HG03097 (cell line): ENCODE measurements around the gene KRT83.

Source experiments
- ATAC-seq: cut with Tn5 transposase; IDR thresholded peaks from one replicate; pipeline ENCODE4 v1.9.1; 2021; ENCODE audit not compliant: unreplicated experiment, low FRiP score

Gene KRT83

DNA sequence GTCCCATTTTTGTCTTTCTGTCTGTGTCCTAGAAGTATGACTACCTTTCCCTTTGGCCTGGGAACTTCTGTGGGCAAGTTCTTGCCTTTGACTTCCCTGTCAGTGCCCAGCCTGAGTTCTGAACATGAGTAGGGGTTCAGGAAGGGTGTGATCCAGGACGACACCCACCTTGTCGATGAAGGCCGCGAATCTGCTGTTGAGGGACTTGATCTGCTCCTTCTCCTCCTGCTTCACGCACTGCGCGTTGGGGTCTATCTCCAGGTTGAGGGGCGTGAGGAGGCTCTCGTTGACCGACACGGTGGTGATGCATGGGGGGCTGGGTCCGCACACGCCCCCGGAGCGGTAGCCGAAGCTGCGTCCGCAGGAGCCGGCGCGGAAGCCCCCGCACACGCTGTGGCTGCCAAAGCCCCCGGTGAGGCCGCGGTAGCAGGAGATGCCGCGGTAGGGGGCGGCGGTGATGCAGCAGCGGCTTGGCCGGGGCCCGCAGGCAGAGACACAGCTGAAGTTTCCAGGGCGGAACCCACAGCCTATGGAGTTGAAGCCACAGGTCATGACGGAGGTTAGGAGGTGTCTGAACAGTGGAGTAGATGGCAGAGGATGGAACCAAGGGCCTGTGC lies at the start of gene KRT83:
TSS of gene KRT83 (minus strand) at position 615 of the 617 bp plus-strand sequence. CDS start at position 552, 63 bp downstream.
- no peak for ATAC-seq

DNA sequence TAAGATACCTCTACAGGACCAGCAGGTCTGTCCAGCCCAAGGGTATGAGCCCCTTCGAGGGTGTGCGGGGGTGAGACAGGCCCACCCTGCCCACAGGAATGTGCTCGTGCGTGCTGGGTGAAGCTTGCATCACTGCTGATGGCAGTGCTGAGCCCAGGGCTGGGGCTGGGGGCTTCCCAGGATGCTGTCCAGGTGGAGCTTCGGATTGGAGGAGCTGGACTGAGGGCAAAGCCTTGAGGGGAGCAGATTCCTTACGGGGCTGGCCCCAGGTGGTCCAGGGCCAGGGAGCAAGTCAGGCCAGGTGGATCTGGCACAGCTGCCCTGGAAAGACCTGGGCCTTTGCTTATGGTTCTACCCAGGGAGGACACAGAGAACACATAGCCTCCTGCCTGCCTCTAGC lies 48.6 kb upstream of the KRT83 start:
- ATAC-seq, result no peak

DNA sequence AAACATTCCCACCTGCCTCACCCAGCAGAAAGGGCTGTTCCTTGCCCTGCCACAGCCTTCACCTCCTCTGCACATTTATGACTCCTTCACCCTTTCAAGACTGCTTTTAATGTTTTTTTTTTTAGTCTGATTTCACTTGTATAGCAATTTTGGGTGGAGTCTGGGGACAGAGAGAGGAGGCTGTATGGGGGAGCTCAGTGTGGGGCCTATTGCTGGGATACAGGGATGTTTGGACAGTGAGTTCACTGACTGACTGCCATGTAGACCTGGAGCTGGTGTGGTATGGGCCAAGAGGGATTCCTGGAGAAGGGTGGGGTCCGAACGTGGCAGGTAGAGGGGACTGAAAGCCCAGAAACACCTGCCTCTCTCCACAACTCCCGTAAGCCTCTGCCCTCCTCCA lies 48.0 kb upstream of the KRT83 start:
- ATAC-seq, result no peak

DNA sequence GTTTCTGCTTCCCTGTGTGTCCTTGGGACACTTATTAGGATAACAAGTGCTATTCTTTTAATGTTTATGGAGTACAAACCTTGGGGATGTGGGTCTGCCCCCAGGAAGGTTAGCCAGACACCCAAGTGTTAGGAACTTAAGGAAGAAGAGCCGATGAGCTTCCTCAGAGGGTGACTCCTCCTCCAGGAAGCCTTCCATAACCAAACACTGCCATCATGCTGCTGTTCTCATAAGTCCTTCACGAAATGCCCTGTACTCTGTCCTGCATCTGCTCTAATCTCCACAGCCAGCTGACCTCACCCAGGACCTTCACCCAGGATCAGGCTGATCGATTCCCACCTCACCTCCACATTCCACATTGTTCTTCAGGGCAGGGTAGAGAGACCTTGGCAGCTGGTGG lies 47.3 kb upstream of the KRT83 start:
- ATAC-seq, result no peak

DNA sequence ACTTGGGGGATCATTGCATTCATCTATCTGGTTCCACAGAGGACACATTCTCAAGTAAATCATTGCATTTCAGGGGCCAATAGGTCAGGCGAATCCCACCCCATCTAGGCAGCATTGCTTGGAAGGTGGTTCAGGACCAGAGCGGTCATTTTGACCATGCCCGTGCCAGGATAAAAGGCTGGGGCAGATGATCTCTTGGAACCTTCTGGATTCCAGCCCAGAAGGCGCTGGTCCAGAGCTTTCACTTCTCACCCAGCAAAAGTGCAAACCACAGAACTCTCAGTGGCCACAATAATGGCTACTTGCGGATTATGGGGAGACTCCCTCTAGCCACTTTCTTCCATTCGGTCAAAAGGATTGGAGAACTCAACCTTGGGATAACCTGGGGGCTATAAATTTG lies 46.7 kb upstream of the KRT83 start:
- no peak for ATAC-seq

DNA sequence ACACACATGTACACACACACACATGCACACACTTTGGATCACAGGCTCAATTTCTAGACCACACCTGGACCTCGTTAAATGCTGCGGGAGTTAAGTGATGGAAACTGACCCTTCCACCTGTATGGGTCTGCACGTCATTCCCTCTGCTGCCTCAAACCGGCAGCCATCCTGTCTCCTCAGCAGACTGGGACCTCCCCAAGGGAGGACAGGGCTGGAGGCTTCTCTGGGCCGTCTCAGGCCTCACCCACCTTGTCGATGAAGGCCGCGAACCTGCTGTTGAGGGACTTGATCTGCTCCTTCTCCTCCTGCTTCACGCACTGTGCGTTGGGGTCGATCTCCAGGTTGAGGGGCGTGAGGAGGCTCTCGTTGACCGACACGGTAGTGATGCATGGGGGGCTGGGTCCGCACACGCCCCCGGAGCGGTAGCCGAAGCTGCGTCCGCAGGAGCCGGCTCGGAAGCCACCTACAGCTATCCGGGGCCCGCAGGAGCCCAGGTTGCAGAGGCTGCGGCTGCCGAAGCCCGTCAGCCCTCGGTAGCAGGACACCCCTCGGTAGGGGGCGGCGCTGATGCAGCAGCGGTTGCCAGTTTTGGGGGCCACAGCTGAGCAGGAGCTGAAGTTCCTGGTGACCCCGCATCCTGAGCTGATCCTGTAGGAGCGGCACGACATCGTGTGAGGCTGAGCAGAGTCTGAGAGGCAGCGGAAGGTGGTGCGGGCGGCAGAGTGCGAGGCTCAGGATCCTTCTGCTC lies 45.7 kb upstream of the KRT83 start, which contains the start of gene KRT85:
TSS of gene KRT85 (minus strand) at position 744 of the 748 bp plus-strand sequence. CDS start at position 668, 76 bp downstream.
- ATAC-seq, result no peak

DNA sequence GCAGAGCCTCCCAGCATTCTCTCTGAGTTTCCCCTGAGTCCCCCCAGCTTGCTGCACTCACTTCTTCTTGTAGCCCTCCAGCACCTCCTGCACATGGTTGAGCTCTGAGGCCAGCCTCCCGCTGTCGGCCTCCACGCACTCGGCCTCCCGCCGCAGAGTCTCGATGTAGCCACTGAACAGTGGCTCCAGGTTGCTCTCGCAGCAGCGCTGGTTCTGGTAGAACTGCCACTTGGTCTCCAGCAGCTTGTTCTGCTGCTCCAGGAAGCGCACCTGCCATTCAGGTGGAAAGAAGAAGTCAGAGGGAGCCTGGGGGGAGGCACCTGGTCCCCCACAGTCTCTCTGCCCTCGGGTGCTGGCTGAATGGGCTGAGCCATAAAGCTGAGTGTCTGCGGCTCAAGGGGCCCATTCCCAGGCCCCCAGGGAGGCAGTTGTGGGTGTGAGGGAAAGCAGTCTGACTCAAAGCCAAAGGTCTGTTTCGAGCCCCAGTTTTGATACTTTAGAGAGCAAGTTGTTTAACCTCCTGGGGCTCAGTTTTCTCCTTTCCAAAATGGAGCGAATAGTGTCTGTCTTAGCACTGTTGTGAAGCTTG lies 43.8 kb upstream of the KRT83 start:
- no peak for ATAC-seq

DNA sequence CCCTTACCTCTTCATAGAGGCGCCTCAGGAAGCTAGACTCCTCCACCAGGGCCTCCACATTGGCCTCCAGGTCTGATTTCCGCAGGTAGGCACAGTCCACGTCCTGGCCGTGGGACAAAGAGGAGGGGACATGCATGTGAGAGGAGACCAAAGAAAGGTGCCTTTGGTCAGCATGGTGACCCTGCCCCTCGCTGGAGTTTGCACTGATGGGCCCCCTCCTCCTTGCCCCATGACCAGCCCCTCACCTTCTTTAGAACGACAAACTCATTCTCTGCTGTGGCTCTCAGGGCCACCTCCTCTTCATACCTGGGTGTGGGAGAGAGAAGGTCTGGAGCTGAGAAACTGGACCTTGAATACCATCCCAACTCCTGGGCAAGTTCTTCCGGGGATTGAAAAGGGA lies 42.9 kb upstream of the KRT83 start:
- no peak for ATAC-seq

DNA sequence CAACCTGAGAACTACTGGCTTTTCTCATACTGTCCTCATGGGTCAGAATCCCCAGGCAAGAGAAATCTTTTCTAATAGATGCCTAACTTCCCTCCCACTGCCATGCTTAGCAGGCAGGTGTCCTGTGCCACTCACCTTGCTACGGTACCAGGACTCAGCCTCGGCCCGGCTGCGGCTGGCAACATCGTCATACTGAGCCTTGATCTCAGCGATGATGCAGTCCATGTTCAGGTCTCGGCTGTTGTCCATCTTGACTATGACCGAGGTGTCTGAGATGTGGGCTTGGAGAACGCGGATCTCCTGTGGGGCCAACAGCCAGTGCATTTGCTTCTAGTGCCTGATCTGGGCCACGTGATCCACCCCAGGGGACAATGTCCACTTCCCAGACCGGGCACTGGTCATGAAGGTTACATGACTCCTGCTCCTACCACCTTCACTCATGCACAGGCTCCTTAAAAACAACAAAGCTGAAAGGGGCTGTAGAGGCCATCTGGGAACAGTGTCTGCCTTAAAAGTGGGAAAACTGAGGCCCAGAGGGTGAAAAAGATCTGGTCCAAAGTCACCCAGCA lies 42.0 kb upstream of the KRT83 start:
- no peak for ATAC-seq

DNA sequence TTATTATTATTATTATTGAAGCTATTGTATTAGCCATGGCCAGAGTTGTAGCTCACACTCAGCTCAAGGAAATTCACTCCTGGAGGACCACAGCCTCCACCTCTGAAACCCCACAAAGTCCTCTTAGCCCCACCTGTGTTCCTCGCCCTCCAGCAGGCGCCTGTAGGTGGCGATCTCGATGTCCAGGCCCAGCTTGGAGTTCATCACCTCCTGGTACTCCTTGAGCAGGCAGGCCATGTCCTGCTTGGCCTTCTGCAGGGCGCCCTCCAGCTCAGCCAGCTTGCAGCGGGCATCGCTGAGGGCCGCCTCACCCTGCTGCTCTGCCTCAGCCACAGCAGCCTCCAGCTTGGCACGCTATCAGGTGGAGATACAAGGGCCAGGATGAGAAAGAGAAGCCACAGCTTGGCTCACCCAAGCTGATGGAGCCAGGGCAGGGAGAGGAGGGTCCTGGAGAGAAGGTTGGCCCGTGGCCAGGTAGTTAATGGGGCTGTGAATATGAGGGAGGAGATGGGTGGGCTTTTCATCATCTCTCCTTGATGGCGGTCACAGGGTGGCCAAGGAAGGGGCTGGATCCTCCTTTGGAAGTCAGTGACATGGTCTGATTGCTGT lies 41.0 kb upstream of the KRT83 start:
- no peak for ATAC-seq

DNA sequence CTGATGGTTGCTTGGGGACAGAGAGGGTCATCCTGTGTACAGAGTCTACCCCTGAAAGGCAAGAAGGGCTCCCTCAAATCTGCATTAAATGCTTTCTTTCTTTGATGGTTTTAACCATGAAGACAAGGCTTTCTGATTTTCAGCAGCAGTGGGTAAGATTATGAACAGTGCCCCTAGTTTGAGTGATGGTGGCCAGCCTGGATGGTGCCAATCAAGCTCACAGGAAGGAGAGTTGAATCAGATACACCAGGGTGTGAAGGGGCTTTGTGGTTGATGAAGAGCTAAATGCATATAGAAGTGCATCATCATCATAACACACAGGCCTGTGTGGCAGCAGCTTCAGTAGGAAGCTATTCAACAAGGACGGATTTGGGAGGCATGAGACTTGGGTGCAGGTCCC lies 40.4 kb upstream of the KRT83 start:
- no peak for ATAC-seq

DNA sequence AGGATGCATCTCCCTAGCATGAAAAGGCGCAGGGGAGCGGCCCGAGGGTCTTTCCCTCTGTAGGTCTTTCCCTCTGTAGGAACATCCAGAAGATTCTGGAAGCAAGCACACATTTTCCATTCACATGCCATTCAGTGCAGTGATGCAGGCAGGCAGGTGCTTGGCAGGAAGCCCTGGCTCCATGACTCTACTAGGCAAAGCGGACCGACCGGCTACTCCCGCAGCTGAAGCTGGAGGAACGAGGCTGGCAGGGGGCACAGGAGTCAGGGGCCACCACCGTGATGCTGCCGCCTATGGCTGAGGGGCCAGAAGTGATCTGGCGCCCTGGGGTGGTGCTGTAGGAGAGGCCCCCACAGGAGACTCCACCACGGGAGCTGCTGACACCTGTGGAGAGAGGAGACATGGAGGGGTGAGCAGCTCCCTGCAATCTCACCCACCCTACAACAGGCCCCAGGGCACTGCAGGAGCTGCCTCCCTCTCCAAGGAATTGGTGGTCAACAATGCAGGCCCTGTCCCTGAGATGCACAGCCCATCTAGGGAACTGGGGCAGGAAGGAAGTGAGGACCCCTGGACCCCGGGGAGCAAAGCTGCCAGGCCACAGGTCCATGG lies 39.6 kb upstream of the KRT83 start:
- no peak for ATAC-seq

DNA sequence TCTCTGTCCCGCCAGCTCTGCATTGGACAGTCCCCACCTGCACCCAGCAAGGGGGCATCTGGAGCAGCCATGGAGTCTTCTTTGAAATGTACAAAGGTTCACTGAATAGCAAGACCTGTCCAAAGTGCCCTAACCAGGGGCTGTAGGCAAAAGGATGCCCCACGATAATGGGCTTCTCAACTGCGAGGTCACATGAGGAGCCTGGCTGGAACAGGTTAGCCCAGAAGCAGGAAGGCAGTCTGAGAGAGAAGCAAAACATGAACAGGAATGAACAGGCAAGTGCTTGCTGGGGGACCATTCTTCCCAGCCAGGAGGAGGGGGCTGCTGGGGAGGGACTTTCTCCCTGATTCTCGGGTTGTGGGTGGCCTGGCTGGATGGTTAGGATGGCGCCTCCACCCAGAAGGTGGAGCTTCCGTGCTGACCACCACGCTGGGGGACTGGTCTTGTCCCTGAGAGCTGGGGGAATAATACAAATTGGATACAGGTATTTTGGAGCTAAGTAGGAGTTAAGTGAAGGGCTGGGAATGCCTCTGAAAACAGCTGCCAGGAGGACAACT lies 39.0 kb upstream of the KRT83 start:
- no peak for ATAC-seq

DNA sequence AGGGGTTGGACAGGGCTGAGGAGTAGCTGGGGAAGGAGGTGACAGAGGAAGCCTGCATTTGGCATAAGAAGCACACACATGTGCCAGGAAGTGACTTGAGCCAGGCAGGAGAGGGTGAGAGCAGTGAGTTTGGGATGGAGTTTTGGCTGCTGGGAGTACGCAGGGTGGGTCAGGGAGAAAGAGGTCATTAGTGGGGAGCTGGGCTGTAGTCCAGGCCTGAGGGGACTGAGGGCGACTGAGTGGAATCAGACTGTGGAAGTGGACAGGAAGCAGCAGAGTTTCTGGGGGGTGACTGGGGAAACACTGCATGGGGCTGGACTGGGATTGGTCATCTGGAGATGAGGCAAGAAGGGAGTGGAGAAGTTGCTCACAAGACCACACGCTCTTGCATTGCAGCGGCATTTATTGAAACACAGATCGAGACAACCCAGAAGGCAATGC lies 38.4 kb upstream of the KRT83 start:
- no peak for ATAC-seq

DNA sequence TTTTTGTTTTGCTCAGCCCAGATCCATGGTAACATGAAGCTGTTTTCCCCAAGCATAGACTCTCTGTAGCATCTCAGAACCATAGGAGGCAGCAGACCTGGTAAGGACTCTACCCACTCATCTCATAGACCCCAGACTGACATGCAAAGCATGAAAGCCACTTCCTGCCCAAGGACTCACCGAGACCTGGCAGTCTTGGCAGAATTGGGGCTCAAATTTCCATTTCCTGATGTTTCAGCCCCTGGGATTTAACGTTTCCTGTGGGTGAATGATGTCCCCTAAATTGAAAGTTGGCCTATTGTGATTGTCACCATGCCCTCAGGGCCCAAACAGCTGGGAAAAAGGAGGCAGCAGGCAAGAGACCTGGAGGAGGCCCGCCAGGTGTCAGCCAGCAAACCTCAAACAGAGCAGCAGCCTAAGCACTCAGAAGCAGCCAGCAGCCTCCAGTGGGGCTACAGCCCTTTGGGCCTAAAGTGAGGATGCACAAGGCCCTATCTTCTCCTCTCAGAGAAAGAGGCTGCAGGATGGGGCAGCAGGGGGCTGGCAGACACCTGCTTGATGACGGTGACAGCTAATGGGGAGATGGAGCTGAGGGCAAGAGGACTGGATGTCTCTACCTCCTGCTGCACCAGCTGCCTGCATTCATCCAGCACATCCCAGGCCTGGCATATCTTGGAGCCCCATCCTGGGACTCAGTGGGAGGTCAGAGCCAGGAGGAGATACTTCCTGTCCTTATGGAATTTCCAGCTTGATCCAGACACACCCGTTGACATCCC lies 37.6 kb upstream of the KRT83 start:
- no peak for ATAC-seq

DNA sequence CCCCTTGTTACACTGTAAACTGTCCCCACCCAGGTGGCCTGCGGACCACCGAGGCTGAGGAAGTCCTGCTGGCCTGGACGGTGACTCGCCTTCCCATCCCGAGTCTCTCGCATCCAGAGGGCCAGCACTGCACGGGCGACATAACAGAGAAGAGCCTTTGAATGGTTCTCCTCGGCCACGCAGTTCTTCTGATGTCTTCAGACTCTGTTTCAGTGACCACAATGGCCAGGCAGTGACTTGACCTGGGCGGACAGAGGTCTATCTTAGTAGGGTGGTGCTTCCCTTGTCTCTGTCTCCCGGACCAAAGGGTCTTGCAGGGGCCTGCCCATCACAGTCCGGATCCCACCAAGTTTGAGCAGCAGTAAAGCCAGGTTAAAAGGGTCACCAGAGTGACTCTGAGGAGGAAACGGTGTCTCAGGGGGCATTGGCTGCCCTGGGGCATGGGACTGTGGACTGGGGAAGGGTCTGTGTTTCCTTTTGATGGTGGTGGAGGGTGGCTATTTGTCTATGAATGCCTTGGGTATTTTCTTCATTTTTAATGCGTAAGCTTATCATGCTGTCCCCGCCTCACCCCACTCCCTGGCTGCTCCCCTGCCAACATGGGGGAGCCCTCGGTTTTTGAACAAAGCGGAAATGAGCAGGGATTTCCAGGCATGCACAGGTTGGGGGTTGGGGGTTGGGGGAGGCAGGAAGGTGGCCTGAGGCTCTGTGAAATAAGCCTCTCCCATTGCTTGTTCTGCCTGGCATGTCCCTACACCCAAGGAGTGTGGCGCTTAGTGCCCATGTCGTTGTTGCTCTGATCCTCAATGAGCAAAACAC lies 35.8 kb upstream of the KRT83 start:
- ATAC-seq, result no peak

DNA sequence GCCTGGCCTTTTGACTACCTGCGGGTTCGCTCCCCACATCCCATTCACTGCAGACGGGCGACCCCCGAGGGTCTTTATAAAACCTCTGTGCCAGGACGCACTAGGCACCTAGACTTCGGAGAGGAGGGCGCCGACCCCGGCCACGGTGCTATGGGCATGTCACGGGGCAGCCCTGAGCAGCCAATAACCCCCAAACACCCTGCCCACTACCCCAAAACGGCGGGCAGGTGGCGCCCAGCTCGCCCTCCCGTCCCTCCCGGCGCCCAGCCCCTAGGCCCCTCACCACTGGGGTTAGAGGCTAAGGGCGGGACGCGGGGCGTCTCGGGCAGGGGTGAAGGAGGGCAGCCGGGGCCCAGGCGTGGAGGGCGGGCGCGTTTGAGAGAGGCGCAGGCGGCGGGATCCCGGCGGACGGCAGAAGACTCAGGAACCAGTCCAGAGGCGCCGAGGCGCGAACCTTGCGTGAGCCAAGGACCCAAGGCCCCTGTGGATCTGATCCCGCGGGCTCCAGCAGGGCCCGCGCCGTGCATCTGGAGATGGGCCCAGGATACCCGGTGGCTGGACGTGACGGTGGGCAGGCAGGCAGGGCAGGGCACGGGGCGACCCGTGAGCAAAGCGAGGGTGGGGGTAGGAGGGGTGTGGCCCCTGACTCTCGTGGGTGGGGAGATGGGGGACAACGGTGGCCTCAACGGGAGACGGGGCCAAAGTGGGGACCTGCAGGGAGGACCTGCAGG lies 35.0 kb upstream of the KRT83 start:
- ATAC-seq, result no peak

DNA sequence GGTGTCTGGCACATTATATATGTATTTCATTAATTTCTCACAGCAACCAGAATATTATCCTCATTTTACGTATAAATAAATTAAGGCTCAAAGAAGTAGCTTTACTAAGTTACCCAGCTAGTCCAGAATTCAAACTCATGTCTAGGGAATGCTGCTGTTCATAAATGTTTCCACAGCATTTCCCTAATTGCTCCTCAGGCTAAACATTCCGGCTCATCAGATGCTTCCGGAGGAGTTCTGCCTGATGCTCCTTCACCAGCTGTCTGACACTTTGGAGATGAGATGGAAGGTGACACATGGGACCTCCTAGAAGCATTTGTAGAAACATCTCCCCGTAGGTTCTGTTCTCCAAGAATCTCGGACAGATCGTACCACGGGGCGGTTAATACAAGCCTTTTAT lies 34.0 kb upstream of the KRT83 start:
- no peak for ATAC-seq
